Measurements from ENCODE around the gene GIT1. TPM values are rescaled to one million over a fixed set of nuclear protein-coding genes. Genes with fewer than 3 reads are reported as not detected.

The GIT1 gene
- total RNA-seq, 3 donors from 2014 or later (not counting 1 experiment from before 2014, with no cell fraction given): 39.4 to 61.4 (median 54.6) TPM

GRCh38 chr17:29571486-29571882, 18.0 kb downstream of the GIT1 start:
- H3K4me1 Mint-ChIP-seq: peaks cover 22 to 30% of the 10 kb centered on the region in 2 donors
- ATAC-seq (no peak), DNase-seq (peak in 1 of 2 donors; percentile 12)
- WGBS (ENCODE audit: insufficient coverage): 96% methylated on average over 6 of the region's 6 CpGs
- Histone ChIP-seq H3K4me1 (ENCODE audit: control insufficient read depth, insufficient read depth, low read length) (peaks cover 25% of the 10 kb centered on the region), H3K36me3 (ENCODE audit: control insufficient read depth, insufficient read depth, low read length) (peaks cover 25% of the 10 kb centered on the region), H3K9me3 (ENCODE audit: control insufficient read depth, insufficient read depth, low read length) (no peaks in the 10 kb centered on the region), H3K27ac (ENCODE audit: low read length) (no peak overlapping the region), H3K4me3 (ENCODE audit: low read length) (no peak overlapping the region), H3K27me3 (ENCODE audit: control insufficient read depth, insufficient read depth, low read length) (no peaks in the 10 kb centered on the region)
- no peaks in the 10 kb centered on the region for H3K27me3 Mint-ChIP-seq (ENCODE audit: low read depth in 2 of 2)
- no peaks in the 10 kb centered on the region for H3K36me3 Mint-ChIP-seq
- no peaks in the 10 kb centered on the region for H3K9me3 Mint-ChIP-seq
- intact Hi-C loops (cut with micrococcal nuclease): no loop called here
- peak overlapping the region; percentile 17 for H3K4me3 Mint-ChIP-seq
- no peak overlapping the region for H3K27ac Mint-ChIP-seq
- no peak for TF ChIP-seq CTCF (IDR thresholded peaks at IDR 0.05)

GRCh38 chr17:29570521-29570920, 18.9 kb downstream of the GIT1 start:
- Mint-ChIP-seq H3K4me3 (peak overlapping the region; percentile 59), H3K27ac (peak overlapping the region in 1 of 2 donors; percentile 30), H3K36me3 (no peaks in the 10 kb centered on the region), H3K4me1 (peaks cover 30 to 37% of the 10 kb centered on the region in 2 donors), H3K9me3 (no peaks in the 10 kb centered on the region), H3K27me3 (ENCODE audit: low read depth in 2 of 2) (no peaks in the 10 kb centered on the region)
- DNase-seq (peak in 1 of 2 donors; percentile 1), ATAC-seq (no peak)
- TF ChIP-seq CTCF (IDR thresholded peaks at IDR 0.05): no peak
- WGBS (ENCODE audit: insufficient coverage): 97% methylated on average over 7 of the region's 7 CpGs
- Histone ChIP-seq H3K27ac (ENCODE audit: low read length) (no peak overlapping the region), H3K9me3 (ENCODE audit: control insufficient read depth, insufficient read depth, low read length) (no peaks in the 10 kb centered on the region), H3K27me3 (ENCODE audit: control insufficient read depth, insufficient read depth, low read length) (no peaks in the 10 kb centered on the region), H3K4me3 (ENCODE audit: low read length) (no peak overlapping the region), H3K4me1 (ENCODE audit: control insufficient read depth, insufficient read depth, low read length) (peaks cover 30% of the 10 kb centered on the region), H3K36me3 (ENCODE audit: control insufficient read depth, insufficient read depth, low read length) (peaks cover 16% of the 10 kb centered on the region)
- intact Hi-C loops (cut with micrococcal nuclease): no loop called here

GRCh38 chr17:29569245-29569950, 20.1 kb downstream of the GIT1 start:
- H3K4me1 ChIP-seq (ENCODE audit: control insufficient read depth, insufficient read depth, low read length): peaks cover 41% of the 10 kb centered on the region
- Mint-ChIP-seq H3K9me3 (no peaks in the 10 kb centered on the region), H3K36me3 (no peaks in the 10 kb centered on the region), H3K4me3 (peak overlapping the region; percentile 80), H3K27me3 (ENCODE audit: low read depth in 2 of 2) (no peaks in the 10 kb centered on the region), H3K4me1 (peaks cover 32 to 40% of the 10 kb centered on the region in 2 donors), H3K27ac (peak overlapping the region; percentile 51 to 93)
- WGBS (ENCODE audit: insufficient coverage): 67% methylated on average over 12 of the region's 14 CpGs
- no peak for TF ChIP-seq CTCF (IDR thresholded peaks at IDR 0.05)
- DNase-seq (no peak), ATAC-seq (no peak)
- peaks cover 7% of the 10 kb centered on the region for H3K36me3 ChIP-seq (ENCODE audit: control insufficient read depth, insufficient read depth, low read length)
- peak overlapping the region; percentile 75 for H3K4me3 ChIP-seq (ENCODE audit: low read length)
- intact Hi-C loops (cut with micrococcal nuclease): loop anchor here (2.0 to 10.0 kb wide), 2 partner anchors 19 to 45 kb away; partner anchors contain the start of gene GIT1
- no peaks in the 10 kb centered on the region for H3K27me3 ChIP-seq (ENCODE audit: control insufficient read depth, insufficient read depth, low read length)
- no peaks in the 10 kb centered on the region for H3K9me3 ChIP-seq (ENCODE audit: control insufficient read depth, insufficient read depth, low read length)
- H3K27ac ChIP-seq (ENCODE audit: low read length): peak overlapping the region; percentile 75
